ENCODE measurements around the gene DKKL1.

DNA sequence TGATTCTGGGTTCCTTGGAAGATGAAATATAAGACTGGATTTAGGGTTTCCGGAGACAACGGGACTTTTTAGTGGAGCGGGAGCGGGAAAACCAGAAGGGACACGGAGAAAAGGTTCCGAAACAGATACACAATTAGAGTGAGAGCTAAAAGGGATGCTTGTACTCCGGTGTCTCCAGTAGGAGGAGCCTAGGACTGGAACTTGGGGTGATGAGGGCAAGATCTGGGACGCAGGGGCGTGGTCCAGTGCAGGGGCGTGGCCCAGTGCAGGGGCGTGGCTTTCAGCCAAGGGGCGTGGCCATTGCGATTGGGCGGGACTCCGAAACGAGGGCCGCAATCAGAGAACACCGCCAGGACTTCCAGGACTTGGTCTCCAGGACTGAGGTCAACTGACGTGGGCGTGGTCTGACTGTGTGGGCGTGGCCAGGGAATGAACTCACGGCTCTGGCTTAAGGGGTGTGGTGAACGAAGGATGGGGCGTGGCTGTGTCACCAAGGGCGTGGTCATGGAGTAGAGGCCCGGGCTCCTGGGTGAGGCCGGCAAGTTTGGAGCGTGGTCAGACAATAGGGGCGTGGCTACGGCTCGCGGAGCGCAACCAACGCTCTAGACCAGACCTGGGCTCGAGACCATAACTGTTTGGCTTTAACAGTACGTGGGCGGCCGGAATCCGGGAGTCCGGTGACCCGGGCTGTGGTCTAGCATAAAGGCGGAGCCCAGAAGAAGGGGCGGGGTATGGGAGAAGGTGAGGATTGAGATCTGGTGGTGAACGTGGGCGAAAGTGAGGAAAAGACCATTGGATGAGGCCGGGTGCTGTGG lies at the start of gene DKKL1:
- TF ChIP-seq, protein P1, sequence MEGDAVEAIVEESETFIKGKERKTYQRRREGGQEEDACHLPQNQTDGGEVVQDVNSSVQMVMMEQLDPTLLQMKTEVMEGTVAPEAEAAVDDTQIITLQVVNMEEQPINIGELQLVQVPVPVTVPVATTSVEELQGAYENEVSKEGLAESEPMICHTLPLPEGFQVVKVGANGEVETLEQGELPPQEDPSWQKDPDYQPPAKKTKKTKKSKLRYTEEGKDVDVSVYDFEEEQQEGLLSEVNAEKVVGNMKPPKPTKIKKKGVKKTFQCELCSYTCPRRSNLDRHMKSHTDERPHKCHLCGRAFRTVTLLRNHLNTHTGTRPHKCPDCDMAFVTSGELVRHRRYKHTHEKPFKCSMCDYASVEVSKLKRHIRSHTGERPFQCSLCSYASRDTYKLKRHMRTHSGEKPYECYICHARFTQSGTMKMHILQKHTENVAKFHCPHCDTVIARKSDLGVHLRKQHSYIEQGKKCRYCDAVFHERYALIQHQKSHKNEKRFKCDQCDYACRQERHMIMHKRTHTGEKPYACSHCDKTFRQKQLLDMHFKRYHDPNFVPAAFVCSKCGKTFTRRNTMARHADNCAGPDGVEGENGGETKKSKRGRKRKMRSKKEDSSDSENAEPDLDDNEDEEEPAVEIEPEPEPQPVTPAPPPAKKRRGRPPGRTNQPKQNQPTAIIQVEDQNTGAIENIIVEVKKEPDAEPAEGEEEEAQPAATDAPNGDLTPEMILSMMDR (conservative IDR thresholded peaks at IDR 0.05; ENCODE audit: low read length) = 0 out of 2 replicates have a peak, but pooled peaks have one; percentile 41
- no peak for TF ChIP-seq EZH2phosphoT487 (IDR thresholded peaks at IDR 0.05; ENCODE audit: borderline replicate concordance, low read depth, low read length)
